Gastroesophageal sphincter (tissue), 3 donors: ENCODE measurements around the gene RAB27B.

Experiments used
- CTCF ChIP-seq, 4 experiments: fragments of 200-600 bp in 2 of 4; fragments of 450-650 bp in 2 of 4; sonication (generic) in 1 of 4; IDR thresholded peaks; one replicate each; pipeline ENCODE4 v1.5.1; 2017 to 2019; ENCODE audit warnings: antibody characterized with exemption in 4 of 4, mild to moderate bottlenecking in 2 of 4, moderate library complexity in 2 of 4
- EP300 ChIP-seq: sonication (generic); formaldehyde crosslinking; IDR thresholded peaks from one replicate; pipeline ENCODE4 v1.6.1; 2017; ENCODE audit warnings: antibody characterized with exemption, mild to moderate bottlenecking
- POLR2A ChIP-seq, 2 donors: fragments of 450-650 bp; IDR thresholded peaks; one replicate each; pipeline ENCODE4 v1.6.1; 2017; ENCODE audit warnings: antibody characterized with exemption in 2 of 2, mild to moderate bottlenecking in 2 of 2, moderate library complexity in 1 of 2
- POLR2AphosphoS5 ChIP-seq: sonication (generic); formaldehyde crosslinking; IDR thresholded peaks from one replicate; pipeline ENCODE4 v1.6.1; 2017; ENCODE audit warnings: antibody characterized with exemption

- no peak for TF ChIP-seq CTCF (IDR thresholded peaks at IDR 0.05)
- TF ChIP-seq POLR2AphosphoS5, result no peak
- no peak for TF ChIP-seq POLR2A (IDR thresholded peaks at IDR 0.05)
- TF ChIP-seq EP300, result no peak
Observed at GRCh38 chr18:54938506-54938905, 110.2 kb downstream of the RAB27B start.
